ENCODE results near the gene MPC1L. TPM values are rescaled to one million over a fixed set of nuclear protein-coding genes. Genes with fewer than 3 reads are reported as not detected.

MPC1L gene
- total RNA-seq, 4 donors from 2014 or later, result not detected

DNA sequence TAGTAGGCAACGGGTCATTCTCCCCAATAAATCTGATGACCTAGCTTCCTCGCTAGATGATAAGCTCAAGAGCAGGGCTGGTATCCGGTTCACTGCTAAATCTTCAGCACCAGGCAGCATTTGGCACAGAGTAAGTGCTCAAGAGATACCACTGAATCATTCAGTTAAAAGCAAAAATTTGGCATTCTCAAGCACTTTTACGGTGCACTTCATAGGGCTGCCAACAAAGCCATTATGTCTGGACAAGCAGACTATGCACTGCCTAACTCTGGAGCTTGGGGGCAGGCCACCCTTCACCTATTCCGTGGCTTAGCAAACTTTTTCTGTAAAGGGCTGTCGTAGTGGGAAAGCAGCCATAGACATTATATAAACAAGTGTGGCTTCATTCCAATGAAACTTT is 47.9 kb downstream of the MPC1L start:
- H3K4me3 ChIP-seq (ENCODE audit: low read depth, poor library complexity, severe bottlenecking), result no peak overlapping the region
- intact Hi-C loops (cut with DNase I; ENCODE audit: low total_unique reads), result no loop called here
- 52 to 76% methylated on average over 6 of the region's 6 CpGs for WGBS, 2 donors
- TF ChIP-seq, protein P1, sequence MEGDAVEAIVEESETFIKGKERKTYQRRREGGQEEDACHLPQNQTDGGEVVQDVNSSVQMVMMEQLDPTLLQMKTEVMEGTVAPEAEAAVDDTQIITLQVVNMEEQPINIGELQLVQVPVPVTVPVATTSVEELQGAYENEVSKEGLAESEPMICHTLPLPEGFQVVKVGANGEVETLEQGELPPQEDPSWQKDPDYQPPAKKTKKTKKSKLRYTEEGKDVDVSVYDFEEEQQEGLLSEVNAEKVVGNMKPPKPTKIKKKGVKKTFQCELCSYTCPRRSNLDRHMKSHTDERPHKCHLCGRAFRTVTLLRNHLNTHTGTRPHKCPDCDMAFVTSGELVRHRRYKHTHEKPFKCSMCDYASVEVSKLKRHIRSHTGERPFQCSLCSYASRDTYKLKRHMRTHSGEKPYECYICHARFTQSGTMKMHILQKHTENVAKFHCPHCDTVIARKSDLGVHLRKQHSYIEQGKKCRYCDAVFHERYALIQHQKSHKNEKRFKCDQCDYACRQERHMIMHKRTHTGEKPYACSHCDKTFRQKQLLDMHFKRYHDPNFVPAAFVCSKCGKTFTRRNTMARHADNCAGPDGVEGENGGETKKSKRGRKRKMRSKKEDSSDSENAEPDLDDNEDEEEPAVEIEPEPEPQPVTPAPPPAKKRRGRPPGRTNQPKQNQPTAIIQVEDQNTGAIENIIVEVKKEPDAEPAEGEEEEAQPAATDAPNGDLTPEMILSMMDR (IDR thresholded peaks at IDR 0.05), result no peak
- no peak for TF ChIP-seq POLR2A (IDR thresholded peaks at IDR 0.05)
- DNase-seq (ENCODE audit: low spot score in 2 of 2), result no peak

Other genes with a start within 250 kb of the MPC1L start
- 100 to 1,000 TPM in 3 of 4 donors, 10 to 100 TPM in 1; 92.6 to 141 (median 122) TPM for gene ATP6AP2, start 42.5 kb upstream of the MPC1L start, total RNA-seq
- 10 to 100 TPM; 15.1 to 21.6 (median 15.3) TPM for gene CXorf38, start 24.1 kb downstream of the MPC1L start, total RNA-seq
- gene MED14, start 112.1 kb downstream of the MPC1L start, total RNA-seq, result 10 to 100 TPM; 27.4 to 36.8 (median 35.0) TPM

All from lower leg skin (tissue), 4 donors.